BLaER1 (cell line): ENCODE results near the gene HIVEP2.

ENCODE experiments used
- H3K27ac ChIP-seq: shearing (Covaris generic); formaldehyde crosslinking; 2 replicates; pipeline ENCODE4 v1.8.1; 2022
- H3K27me3 ChIP-seq: shearing (Covaris generic); formaldehyde crosslinking; 2 replicates; pipeline ENCODE4 v1.8.1; 2022
- H3K36me3 ChIP-seq: shearing (Covaris generic); formaldehyde crosslinking; 2 replicates; pipeline ENCODE4 v1.8.1; 2022
- H3K4me1 ChIP-seq: shearing (Covaris generic); formaldehyde crosslinking; 2 replicates; pipeline ENCODE4 v1.8.1; 2022
- H3K4me2 ChIP-seq: shearing (Covaris generic); formaldehyde crosslinking; 2 replicates; pipeline ENCODE4 v1.8.1; 2022
- H3K4me3 ChIP-seq: shearing (Covaris generic); formaldehyde crosslinking; 2 replicates; pipeline ENCODE4 v1.8.1; 2022
- H3K9ac ChIP-seq: shearing (Covaris generic); formaldehyde crosslinking; 2 replicates; pipeline ENCODE4 v1.8.1; 2022
- H3K9me3 ChIP-seq: shearing (Covaris generic); formaldehyde crosslinking; 2 replicates; pipeline ENCODE4 v1.8.1; 2022
- H4K20me1 ChIP-seq: shearing (Covaris generic); formaldehyde crosslinking; 2 replicates; pipeline ENCODE4 v1.8.1; 2022
- Cebpa-rat ChIP-seq: shearing (Covaris generic); IDR thresholded peaks from 2 replicates; pipeline ENCODE4 v1.8.1; 2022

Gene HIVEP2

DNA sequence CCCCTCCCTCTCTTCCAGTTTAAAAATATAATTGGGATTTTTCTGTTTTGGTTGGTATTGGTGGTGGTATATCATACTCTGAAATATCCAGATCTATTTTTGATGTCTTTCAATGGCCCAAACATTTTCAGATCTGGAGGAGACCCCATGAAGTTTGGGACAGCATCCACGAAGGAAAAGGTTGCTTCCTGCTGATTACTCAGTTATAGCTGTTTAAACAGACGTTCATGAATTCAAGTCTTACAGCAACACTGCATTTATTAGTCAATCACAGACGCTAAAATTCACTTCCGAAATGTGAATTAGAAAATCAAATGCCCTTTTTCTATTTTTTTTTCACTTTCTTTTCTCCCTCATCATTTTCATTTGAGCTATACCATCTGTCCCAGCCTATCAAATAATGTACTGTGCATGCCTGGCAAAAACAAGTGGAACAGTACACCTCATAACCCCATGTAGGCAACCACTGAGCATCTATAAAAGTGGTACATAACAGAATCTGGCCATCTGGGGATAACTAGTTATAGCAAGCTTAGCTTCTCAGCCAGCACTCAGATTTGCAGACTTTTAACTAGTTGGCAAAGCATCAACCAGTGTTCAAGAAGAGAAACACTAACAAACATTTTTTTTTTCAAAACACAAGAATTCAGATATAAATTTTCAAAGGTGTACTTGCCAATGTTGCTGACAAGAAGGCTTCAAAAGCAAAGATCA, 124.5 kb downstream of the HIVEP2 start:
- H3K9ac ChIP-seq = peak overlapping the region; percentile 15; the same call in 1 of the 2 replicates
- peak overlapping the region; percentile 42; the same call in 1 of the 2 replicates for H3K27ac ChIP-seq
- peak overlapping the region; percentile 53 for H3K4me3 ChIP-seq
- H3K4me2 ChIP-seq = peak overlapping the region; percentile 83
- peaks cover 52% of the 10 kb centered on the region; the same call in 1 of the 2 replicates for H4K20me1 ChIP-seq
- TF ChIP-seq Cebpa-rat = no peak
- no peaks in the 10 kb centered on the region for H3K27me3 ChIP-seq
- peaks cover 17% of the 10 kb centered on the region for H3K36me3 ChIP-seq
- peaks cover 4% of the 10 kb centered on the region; the same call in 1 of the 2 replicates for H3K9me3 ChIP-seq
- H3K4me1 ChIP-seq = peaks cover 54% of the 10 kb centered on the region

DNA sequence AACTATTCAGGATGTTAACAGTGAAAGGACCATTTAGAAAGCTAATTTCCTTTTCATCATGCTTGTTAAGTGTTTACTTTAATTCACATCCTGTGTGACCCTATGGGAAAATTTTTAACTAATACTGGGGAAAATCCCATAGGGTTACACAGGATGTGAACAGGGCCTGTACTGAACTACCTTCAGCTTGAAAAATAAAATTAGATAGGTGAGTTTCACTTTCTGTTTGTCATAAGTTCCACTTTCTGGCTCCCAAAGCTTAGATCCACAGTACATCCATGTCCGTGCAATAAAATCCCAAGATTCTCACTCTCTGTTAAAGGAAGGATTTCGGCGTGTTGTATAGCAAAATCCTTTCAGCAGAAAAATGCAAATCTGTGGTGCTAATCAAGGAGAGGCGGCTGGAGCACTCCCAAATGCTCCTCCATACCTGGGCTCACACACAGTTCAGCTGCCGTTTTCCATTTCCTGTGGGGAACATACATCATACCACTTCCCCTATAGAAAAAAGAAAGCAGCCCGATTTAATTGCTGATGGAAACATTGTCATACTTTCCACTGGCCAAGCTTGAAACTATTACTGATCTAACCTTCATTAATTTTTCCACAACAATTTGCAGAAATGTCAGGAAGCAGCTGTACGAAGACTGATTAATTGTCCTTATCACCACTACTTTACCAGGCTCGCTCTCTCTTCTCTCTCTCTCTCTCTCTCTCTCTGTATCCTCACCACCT, 125.2 kb downstream of the HIVEP2 start:
- Histone ChIP-seq H3K9ac (peak overlapping the region; percentile 15; the same call in 1 of the 2 replicates), H3K9me3 (peaks cover 4% of the 10 kb centered on the region; the same call in 1 of the 2 replicates), H3K27ac (peak overlapping the region; percentile 42), H3K4me1 (peaks cover 54% of the 10 kb centered on the region), H4K20me1 (peaks cover 54% of the 10 kb centered on the region; the same call in 1 of the 2 replicates), H3K27me3 (no peaks in the 10 kb centered on the region), H3K4me2 (peak overlapping the region; percentile 83), H3K36me3 (peaks cover 22% of the 10 kb centered on the region), H3K4me3 (peak overlapping the region; percentile 53)
- TF ChIP-seq Cebpa-rat = no peak

DNA sequence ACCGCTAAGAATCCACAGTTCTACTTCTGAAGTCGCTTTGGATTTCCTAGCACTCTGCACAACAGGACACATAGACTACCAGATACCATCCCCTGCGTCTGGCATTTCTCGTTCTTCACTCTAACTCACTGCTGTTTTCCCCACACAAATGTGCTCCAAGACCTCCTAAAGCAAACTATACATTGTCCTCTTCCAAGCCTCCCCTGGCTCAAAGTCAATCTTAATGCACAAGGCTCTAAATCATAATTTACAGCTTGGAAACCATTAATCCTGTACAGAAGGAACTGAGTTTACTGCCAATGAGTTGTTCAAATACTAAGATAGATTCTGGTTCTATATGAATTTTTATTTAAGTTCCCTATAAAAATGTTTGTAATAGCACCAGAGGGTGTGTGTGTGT, 128.5 kb downstream of the HIVEP2 start:
- H3K4me3 ChIP-seq = no peak overlapping the region

DNA sequence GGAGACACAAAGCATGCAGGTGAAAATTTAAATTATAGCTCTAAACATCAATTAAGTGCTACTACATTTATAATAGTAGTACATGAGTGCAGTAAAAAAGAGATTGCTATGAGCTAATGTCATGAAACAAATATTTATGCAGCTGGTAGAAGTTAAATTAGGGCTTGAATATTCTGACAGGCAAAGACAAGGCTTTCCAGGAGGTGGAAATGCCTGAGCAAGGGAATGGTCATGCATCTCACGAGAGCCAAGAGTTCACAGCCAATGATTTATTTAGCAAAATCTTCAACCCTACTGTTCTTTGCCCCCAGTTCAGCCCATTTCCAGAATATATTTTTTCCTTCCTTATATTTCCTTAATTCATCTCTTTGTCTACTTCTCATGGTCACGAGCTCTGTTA, 128.9 kb downstream of the HIVEP2 start:
- H3K27me3 ChIP-seq = no peaks in the 10 kb centered on the region
- no peak overlapping the region for H3K4me3 ChIP-seq
- peaks cover 29% of the 10 kb centered on the region for H3K4me1 ChIP-seq
- H3K9me3 ChIP-seq = no peaks in the 10 kb centered on the region
- H3K4me2 ChIP-seq = no peak overlapping the region
- no peak overlapping the region for H3K27ac ChIP-seq
- no peak for TF ChIP-seq Cebpa-rat
- no peak overlapping the region for H3K9ac ChIP-seq
- peaks cover 61% of the 10 kb centered on the region for H4K20me1 ChIP-seq
- peaks cover 26% of the 10 kb centered on the region for H3K36me3 ChIP-seq

More for the DNA sequence above, 128.5 kb downstream of the HIVEP2 start:
- TF ChIP-seq Cebpa-rat = no peak
- H3K27ac ChIP-seq = no peak overlapping the region
- H3K4me2 ChIP-seq = no peak overlapping the region
- H4K20me1 ChIP-seq = peaks cover 61% of the 10 kb centered on the region
- H3K4me1 ChIP-seq = peaks cover 34% of the 10 kb centered on the region
- no peak overlapping the region for H3K9ac ChIP-seq
- peaks cover 23% of the 10 kb centered on the region for H3K36me3 ChIP-seq
- H3K9me3 ChIP-seq = no peaks in the 10 kb centered on the region
- H3K27me3 ChIP-seq = no peaks in the 10 kb centered on the region

DNA sequence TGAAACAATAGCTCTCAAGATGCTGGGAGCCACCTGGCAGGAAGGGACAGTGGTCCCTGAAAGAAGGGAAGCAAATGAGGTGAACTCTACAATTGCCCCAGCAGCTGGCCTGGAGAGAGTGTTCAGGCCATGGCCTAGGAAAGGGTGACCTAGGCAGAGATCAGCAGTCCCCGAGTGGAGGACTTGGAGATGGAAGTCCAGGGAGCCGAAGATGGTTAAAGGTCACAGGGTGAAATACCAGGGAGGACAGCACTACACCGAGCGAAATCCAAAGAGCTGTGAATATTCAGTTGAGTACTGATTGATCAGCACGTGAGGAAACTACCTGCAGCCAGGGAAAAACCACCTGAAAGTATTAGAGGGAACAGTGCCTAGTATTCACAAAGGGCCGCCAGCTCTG, 133.1 kb downstream of the HIVEP2 start:
- H3K27ac ChIP-seq = no peak overlapping the region
- peaks cover 66% of the 10 kb centered on the region for H3K36me3 ChIP-seq

DNA sequence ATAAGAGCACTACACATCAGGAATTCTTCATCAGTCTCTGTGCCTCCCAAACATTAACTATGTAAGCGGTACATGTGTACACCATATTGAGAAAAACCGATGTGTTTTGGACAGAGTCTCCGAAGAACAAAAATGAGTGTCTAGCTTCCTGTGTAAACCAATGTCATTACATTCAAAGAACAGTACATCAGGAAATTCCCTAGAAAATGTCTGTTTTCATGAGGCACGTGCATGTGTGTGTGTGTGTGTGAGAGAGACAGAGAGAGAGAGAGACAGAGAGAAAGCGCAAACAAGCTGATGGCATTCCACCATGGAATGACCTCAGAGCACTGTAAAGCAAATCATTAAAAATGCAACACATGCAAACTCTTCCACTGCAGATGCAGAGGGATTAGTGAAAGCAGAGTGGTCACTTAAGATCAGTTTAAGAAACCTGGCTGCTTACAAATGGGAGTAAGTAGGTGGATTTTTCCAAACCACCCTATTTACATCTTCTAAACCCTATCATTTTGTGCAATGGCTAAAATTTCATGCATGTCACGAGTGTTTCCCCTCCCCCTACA, 133.9 kb downstream of the HIVEP2 start:
- H3K36me3 ChIP-seq = peaks cover 67% of the 10 kb centered on the region
- H3K9me3 ChIP-seq = no peaks in the 10 kb centered on the region
- no peaks in the 10 kb centered on the region for H3K27me3 ChIP-seq
- no peak for TF ChIP-seq Cebpa-rat
- no peak overlapping the region for H3K4me3 ChIP-seq
- H3K4me2 ChIP-seq = no peak overlapping the region
- no peak overlapping the region for H3K9ac ChIP-seq
- no peak overlapping the region for H3K27ac ChIP-seq
- no peaks in the 10 kb centered on the region for H3K4me1 ChIP-seq
- peaks cover 91% of the 10 kb centered on the region for H4K20me1 ChIP-seq

More for the DNA sequence above, 133.1 kb downstream of the HIVEP2 start:
- H3K9me3 ChIP-seq = no peaks in the 10 kb centered on the region
- H3K9ac ChIP-seq = no peak overlapping the region
- H3K4me2 ChIP-seq = no peak overlapping the region
- no peaks in the 10 kb centered on the region for H3K4me1 ChIP-seq
- H3K27me3 ChIP-seq = no peaks in the 10 kb centered on the region
- no peak for TF ChIP-seq Cebpa-rat
- H4K20me1 ChIP-seq = peaks cover 82% of the 10 kb centered on the region
- H3K4me3 ChIP-seq = no peak overlapping the region

DNA sequence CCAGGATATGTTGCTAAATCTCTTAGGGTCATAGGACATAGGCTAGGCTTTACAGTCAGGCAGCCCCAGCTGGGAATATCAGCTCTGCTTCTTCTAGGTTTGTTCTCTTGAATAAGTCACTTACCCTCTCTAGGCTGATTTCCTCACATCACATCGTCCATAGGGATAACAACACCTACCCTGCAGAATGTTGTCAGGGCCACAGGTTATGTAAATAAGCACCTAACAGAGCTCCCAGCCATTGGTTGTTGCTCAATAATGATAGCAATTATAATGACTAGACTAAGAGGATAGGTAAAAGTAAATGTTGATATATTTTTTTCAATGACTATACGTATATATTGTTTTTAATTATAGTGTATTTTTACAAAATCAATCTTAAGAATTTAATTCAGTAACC, 135.0 kb downstream of the HIVEP2 start:
- Histone ChIP-seq H3K36me3 (peaks cover 74% of the 10 kb centered on the region), H3K4me2 (no peak overlapping the region), H3K9me3 (no peaks in the 10 kb centered on the region), H3K4me1 (no peaks in the 10 kb centered on the region), H3K27me3 (no peaks in the 10 kb centered on the region), H3K9ac (no peak overlapping the region), H3K27ac (no peak overlapping the region), H4K20me1 (peaks cover 91% of the 10 kb centered on the region), H3K4me3 (no peak overlapping the region)
- TF ChIP-seq Cebpa-rat = no peak

DNA sequence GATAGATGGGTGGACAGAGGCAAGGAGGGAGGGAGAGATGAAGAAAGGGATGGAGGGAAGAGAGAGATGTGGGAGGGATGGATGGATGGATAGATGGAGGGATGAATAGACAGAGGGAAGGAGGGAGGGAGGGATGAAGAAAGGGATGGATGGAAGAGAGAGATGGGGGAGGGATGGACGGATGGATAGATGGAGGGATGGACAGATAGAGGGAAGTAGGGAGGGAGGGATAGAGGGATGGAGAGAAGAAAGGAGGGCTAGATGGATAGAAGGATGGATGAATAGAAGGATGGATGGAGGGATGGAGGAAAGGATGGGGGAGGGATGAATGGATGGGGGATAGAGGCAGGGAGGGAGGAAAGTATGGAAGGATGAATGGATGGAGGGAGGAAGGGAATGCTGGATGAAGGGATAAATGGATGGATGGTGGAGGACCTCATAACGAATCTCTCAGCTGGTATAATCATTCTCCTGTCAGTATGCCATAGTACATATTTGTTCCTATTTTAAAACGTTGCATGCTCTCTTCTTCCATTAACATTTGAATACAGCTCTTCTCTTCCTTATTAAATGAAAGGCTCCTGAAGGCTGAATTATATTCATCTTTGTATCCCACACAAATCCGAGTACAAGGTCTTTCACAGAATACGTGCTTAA, 136.4 kb downstream of the HIVEP2 start:
- TF ChIP-seq Cebpa-rat = no peak
- no peak overlapping the region for H3K4me2 ChIP-seq
- no peak overlapping the region for H3K27ac ChIP-seq
- no peaks in the 10 kb centered on the region for H3K9me3 ChIP-seq
- H3K27me3 ChIP-seq = no peaks in the 10 kb centered on the region
- H4K20me1 ChIP-seq = peaks cover 91% of the 10 kb centered on the region
- peaks cover 70% of the 10 kb centered on the region for H3K36me3 ChIP-seq
- H3K4me3 ChIP-seq = no peak overlapping the region
- H3K9ac ChIP-seq = no peak overlapping the region
- no peaks in the 10 kb centered on the region for H3K4me1 ChIP-seq

DNA sequence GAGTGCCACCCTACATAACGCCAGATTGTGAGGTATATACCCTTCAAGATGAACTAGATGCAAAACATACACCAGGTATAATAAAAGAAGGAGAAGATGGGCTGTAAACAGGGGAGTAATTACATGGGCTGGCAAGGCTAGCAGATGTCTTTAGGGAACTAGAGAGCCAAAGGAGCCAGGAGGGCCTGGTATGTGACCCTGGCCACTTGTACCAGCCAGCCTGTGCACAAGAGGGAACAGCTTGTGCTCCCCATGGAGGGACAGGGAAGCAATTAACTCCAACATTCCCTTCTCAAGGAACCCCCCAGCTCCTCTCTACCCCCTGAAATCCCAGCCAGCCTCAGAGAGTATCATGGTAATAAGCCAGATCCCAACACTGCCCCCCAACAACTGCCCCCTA, 139.9 kb downstream of the HIVEP2 start:
- Histone ChIP-seq H3K4me2 (no peak overlapping the region), H3K9me3 (no peaks in the 10 kb centered on the region), H4K20me1 (peaks cover 94% of the 10 kb centered on the region), H3K27ac (no peak overlapping the region), H3K4me1 (no peaks in the 10 kb centered on the region), H3K27me3 (no peaks in the 10 kb centered on the region), H3K4me3 (no peak overlapping the region), H3K9ac (no peak overlapping the region), H3K36me3 (peaks cover 55% of the 10 kb centered on the region)
- no peak for TF ChIP-seq Cebpa-rat
